Activated CD4-positive, alpha-beta T cell treated with anti-CD3 and anti-CD28 coated beads, Interleukin-2, Interleukin-4, amounts not matched to agents 100 ng/mL and 50 ng/mL, durations not matched to agents 16 hours and 8 hours (primary cell): ENCODE results near the gene WSCD1.

Source experiments
- DNase-seq: peaks from one replicate; pipeline ENCODE4 v3.0.0-alpha.2; 2020; ENCODE audit warnings: low spot score

WSCD1 gene

GRCh38 chr17:6086603-6087400 lies 16.6 kb downstream of the WSCD1 start:
- no peak for DNase-seq

GRCh38 chr17:6088141-6088540 lies 18.0 kb downstream of the WSCD1 start:
- DNase-seq, result no peak

- no peak for DNase-seq
Observed at GRCh38 chr17:6090253-6090652, 20.1 kb downstream of the WSCD1 start.

- DNase-seq, result no peak
Observed at GRCh38 chr17:6092182-6092902, 22.2 kb downstream of the WSCD1 start.

GRCh38 chr17:6092903-6093468 lies 22.8 kb downstream of the WSCD1 start:
- DNase-seq, result no peak

GRCh38 chr17:6094453-6094852 lies 24.3 kb downstream of the WSCD1 start:
- no peak for DNase-seq

- no peak for DNase-seq
Observed at GRCh38 chr17:6094926-6095325, 24.7 kb downstream of the WSCD1 start.

GRCh38 chr17:6095501-6095900 lies 25.3 kb downstream of the WSCD1 start:
- no peak for DNase-seq

- no peak for DNase-seq
Observed at GRCh38 chr17:6096201-6097004, 26.2 kb downstream of the WSCD1 start.

- no peak for DNase-seq
Observed at GRCh38 chr17:6097005-6097279, 26.8 kb downstream of the WSCD1 start.

GRCh38 chr17:6098050-6098822 lies 28.1 kb downstream of the WSCD1 start:
- no peak for DNase-seq

- no peak for DNase-seq
Observed at GRCh38 chr17:6098823-6099180, 28.6 kb downstream of the WSCD1 start.

- no peak for DNase-seq
Observed at GRCh38 chr17:6099492-6099891, 29.3 kb downstream of the WSCD1 start.

- no peak for DNase-seq
Observed at GRCh38 chr17:6100146-6100545, 30.0 kb downstream of the WSCD1 start.

GRCh38 chr17:6100891-6101500 lies 30.8 kb downstream of the WSCD1 start:
- no peak for DNase-seq

GRCh38 chr17:6101706-6102105 lies 31.5 kb downstream of the WSCD1 start:
- DNase-seq, result no peak

GRCh38 chr17:6102615-6103014 lies 32.4 kb downstream of the WSCD1 start:
- DNase-seq, result no peak

GRCh38 chr17:6104956-6105648 lies 34.9 kb downstream of the WSCD1 start:
- no peak for DNase-seq

GRCh38 chr17:6105649-6106007 lies 35.4 kb downstream of the WSCD1 start:
- DNase-seq, result no peak

- no peak for DNase-seq
Observed at GRCh38 chr17:6106212-6106611, 36.0 kb downstream of the WSCD1 start.

- no peak for DNase-seq
Observed at GRCh38 chr17:6107791-6108190, 37.6 kb downstream of the WSCD1 start.
